ENCODE results near the gene PCSK1.
A peak's percentile ranks its signal among the peaks of the same experiment; 100 is the strongest.
"Not testable (repeated sequence)": the region's sequence is repeated elsewhere in the genome, so short reads cannot be mapped to it uniquely, and the experiment has no call there.

Gene PCSK1

GRCh38 chr5:96404191-96404867 is 28.7 kb downstream of the PCSK1 start:
- H3K36me3 ChIP-seq (ENCODE audit: control insufficient read depth in 5 of 5, insufficient read depth in 5 of 5, low read length in 5 of 5): no peaks in the 10 kb centered on the region
- H3K4me3 ChIP-seq (ENCODE audit: low read depth in 1 of 5, low read length in 5 of 5): no peak overlapping the region
- H3K9me3 ChIP-seq (ENCODE audit: control insufficient read depth in 5 of 5, low read length in 5 of 5): no peaks in the 10 kb centered on the region
- no peaks in the 10 kb centered on the region for H3K27me3 ChIP-seq (ENCODE audit: control insufficient read depth in 5 of 5, insufficient read depth in 4 of 5, low read length in 5 of 5)
- no peak overlapping the region for H3K9ac ChIP-seq (ENCODE audit: low read length in 5 of 5)
- H3K27ac ChIP-seq (ENCODE audit: low read depth, low read length): no peak overlapping the region
- peaks cover 0 to 10% (median 3%) of the 10 kb centered on the region in 5 donors for H3K4me1 ChIP-seq (ENCODE audit: control insufficient read depth in 5 of 5, insufficient read depth in 5 of 5, low read length in 5 of 5)

- H3K9me3 ChIP-seq (ENCODE audit: control insufficient read depth in 5 of 5, low read length in 5 of 5): no peaks in the 10 kb centered on the region
- H3K4me1 ChIP-seq (ENCODE audit: control insufficient read depth in 5 of 5, insufficient read depth in 5 of 5, low read length in 5 of 5): no peaks in the 10 kb centered on the region
- H3K27ac ChIP-seq (ENCODE audit: low read depth, low read length): no peak overlapping the region
- H3K27me3 ChIP-seq (ENCODE audit: control insufficient read depth in 5 of 5, insufficient read depth in 4 of 5, low read length in 5 of 5): no peaks in the 10 kb centered on the region
- H3K36me3 ChIP-seq (ENCODE audit: control insufficient read depth in 5 of 5, insufficient read depth in 5 of 5, low read length in 5 of 5): no peaks in the 10 kb centered on the region
- H3K4me3 ChIP-seq (ENCODE audit: low read depth in 1 of 5, low read length in 5 of 5): no peak overlapping the region
- H3K9ac ChIP-seq (ENCODE audit: low read length in 5 of 5): no peak overlapping the region
Measured at GRCh38 chr5:96402500-96402899, 30.5 kb downstream of the PCSK1 start.

GRCh38 chr5:96396878-96397277 is 36.2 kb downstream of the PCSK1 start:
- no peak overlapping the region for H3K9ac ChIP-seq (ENCODE audit: low read length in 5 of 5)
- no peak overlapping the region for H3K27ac ChIP-seq (ENCODE audit: low read depth, low read length)
- H3K9me3 ChIP-seq (ENCODE audit: control insufficient read depth in 5 of 5, low read length in 5 of 5): no peaks in the 10 kb centered on the region
- H3K4me1 ChIP-seq (ENCODE audit: control insufficient read depth in 5 of 5, insufficient read depth in 5 of 5, low read length in 5 of 5): no peaks in the 10 kb centered on the region
- no peaks in the 10 kb centered on the region for H3K27me3 ChIP-seq (ENCODE audit: control insufficient read depth in 5 of 5, insufficient read depth in 4 of 5, low read length in 5 of 5)
- no peaks in the 10 kb centered on the region for H3K36me3 ChIP-seq (ENCODE audit: control insufficient read depth in 5 of 5, insufficient read depth in 5 of 5, low read length in 5 of 5)
- no peak overlapping the region for H3K4me3 ChIP-seq (ENCODE audit: low read depth in 1 of 5, low read length in 5 of 5)

- H3K27ac ChIP-seq (ENCODE audit: low read depth, low read length); H3K27me3 ChIP-seq (ENCODE audit: control insufficient read depth in 5 of 5, insufficient read depth in 4 of 5, low read length in 5 of 5); H3K9ac ChIP-seq (ENCODE audit: low read length in 5 of 5); H3K36me3 ChIP-seq (ENCODE audit: control insufficient read depth in 5 of 5, insufficient read depth in 5 of 5, low read length in 5 of 5); H3K4me3 ChIP-seq (ENCODE audit: low read depth in 1 of 5, low read length in 5 of 5); H3K9me3 ChIP-seq (ENCODE audit: control insufficient read depth in 5 of 5, low read length in 5 of 5); H3K4me1 ChIP-seq (ENCODE audit: control insufficient read depth in 5 of 5, insufficient read depth in 5 of 5, low read length in 5 of 5): not testable (repeated sequence)
Measured at GRCh38 chr5:96395295-96395694, 37.8 kb downstream of the PCSK1 start.

GRCh38 chr5:96391921-96392320 is 41.1 kb downstream of the PCSK1 start:
- Histone ChIP-seq H3K36me3 (ENCODE audit: control insufficient read depth in 5 of 5, insufficient read depth in 5 of 5, low read length in 5 of 5) (no peaks in the 10 kb centered on the region), H3K4me3 (ENCODE audit: low read depth in 1 of 5, low read length in 5 of 5) (no peak overlapping the region), H3K27me3 (ENCODE audit: control insufficient read depth in 5 of 5, insufficient read depth in 4 of 5, low read length in 5 of 5) (no peaks in the 10 kb centered on the region), H3K27ac (ENCODE audit: low read depth, low read length) (no peak overlapping the region), H3K9ac (ENCODE audit: low read length in 5 of 5) (no peak overlapping the region), H3K9me3 (ENCODE audit: control insufficient read depth in 5 of 5, low read length in 5 of 5) (no peaks in the 10 kb centered on the region), H3K4me1 (ENCODE audit: control insufficient read depth in 5 of 5, insufficient read depth in 5 of 5, low read length in 5 of 5) (no peaks in the 10 kb centered on the region)

- no peak overlapping the region for H3K4me3 ChIP-seq (ENCODE audit: low read depth in 1 of 5, low read length in 5 of 5)
Measured at GRCh38 chr5:96388176-96388575, 44.9 kb downstream of the PCSK1 start.

GRCh38 chr5:96387616-96388015 is 45.4 kb downstream of the PCSK1 start:
- Histone ChIP-seq H3K36me3 (ENCODE audit: control insufficient read depth in 5 of 5, insufficient read depth in 5 of 5, low read length in 5 of 5) (no peaks in the 10 kb centered on the region), H3K27ac (ENCODE audit: low read depth, low read length) (no peak overlapping the region), H3K4me3 (ENCODE audit: low read depth in 1 of 5, low read length in 5 of 5) (no peak overlapping the region), H3K27me3 (ENCODE audit: control insufficient read depth in 5 of 5, insufficient read depth in 4 of 5, low read length in 5 of 5) (no peaks in the 10 kb centered on the region), H3K9ac (ENCODE audit: low read length in 5 of 5) (no peak overlapping the region), H3K9me3 (ENCODE audit: control insufficient read depth in 5 of 5, low read length in 5 of 5) (no peaks in the 10 kb centered on the region), H3K4me1 (ENCODE audit: control insufficient read depth in 5 of 5, insufficient read depth in 5 of 5, low read length in 5 of 5) (peaks cover 0 to 9% (median 5%) of the 10 kb centered on the region in 5 donors)

More at GRCh38 chr5:96388176-96388575, 44.9 kb downstream of the PCSK1 start:
- no peak overlapping the region for H3K9ac ChIP-seq (ENCODE audit: low read length in 5 of 5)
- H3K4me1 ChIP-seq (ENCODE audit: control insufficient read depth in 5 of 5, insufficient read depth in 5 of 5, low read length in 5 of 5): peaks cover 0 to 9% (median 5%) of the 10 kb centered on the region in 5 donors
- no peaks in the 10 kb centered on the region for H3K9me3 ChIP-seq (ENCODE audit: control insufficient read depth in 5 of 5, low read length in 5 of 5)
- H3K27me3 ChIP-seq (ENCODE audit: control insufficient read depth in 5 of 5, insufficient read depth in 4 of 5, low read length in 5 of 5): no peaks in the 10 kb centered on the region
- no peak overlapping the region for H3K27ac ChIP-seq (ENCODE audit: low read depth, low read length)
- no peaks in the 10 kb centered on the region for H3K36me3 ChIP-seq (ENCODE audit: control insufficient read depth in 5 of 5, insufficient read depth in 5 of 5, low read length in 5 of 5)

- no peak overlapping the region for H3K9ac ChIP-seq (ENCODE audit: low read length in 5 of 5)
- H3K36me3 ChIP-seq (ENCODE audit: control insufficient read depth in 5 of 5, insufficient read depth in 5 of 5, low read length in 5 of 5): no peaks in the 10 kb centered on the region
- peaks cover 0 to 9% (median 5%) of the 10 kb centered on the region in 5 donors for H3K4me1 ChIP-seq (ENCODE audit: control insufficient read depth in 5 of 5, insufficient read depth in 5 of 5, low read length in 5 of 5)
- H3K27me3 ChIP-seq (ENCODE audit: control insufficient read depth in 5 of 5, insufficient read depth in 4 of 5, low read length in 5 of 5): no peaks in the 10 kb centered on the region
- no peaks in the 10 kb centered on the region for H3K9me3 ChIP-seq (ENCODE audit: control insufficient read depth in 5 of 5, low read length in 5 of 5)
- H3K4me3 ChIP-seq (ENCODE audit: low read depth in 1 of 5, low read length in 5 of 5): no peak overlapping the region
- H3K27ac ChIP-seq (ENCODE audit: low read depth, low read length): no peak overlapping the region
Measured at GRCh38 chr5:96385538-96385937, 47.5 kb downstream of the PCSK1 start.

GRCh38 chr5:96384353-96384752 is 48.7 kb downstream of the PCSK1 start:
- H3K27me3 ChIP-seq (ENCODE audit: control insufficient read depth in 5 of 5, insufficient read depth in 4 of 5, low read length in 5 of 5): no peaks in the 10 kb centered on the region
- peaks cover 0 to 13% (median 5%) of the 10 kb centered on the region in 5 donors for H3K4me1 ChIP-seq (ENCODE audit: control insufficient read depth in 5 of 5, insufficient read depth in 5 of 5, low read length in 5 of 5)
- H3K4me3 ChIP-seq (ENCODE audit: low read depth in 1 of 5, low read length in 5 of 5): no peak overlapping the region
- H3K9ac ChIP-seq (ENCODE audit: low read length in 5 of 5): peak overlapping the region in 1 of 5 donors; percentile 9
- peak overlapping the region; percentile 61 for H3K27ac ChIP-seq (ENCODE audit: low read depth, low read length)
- H3K9me3 ChIP-seq (ENCODE audit: control insufficient read depth in 5 of 5, low read length in 5 of 5): no peaks in the 10 kb centered on the region
- no peaks in the 10 kb centered on the region for H3K36me3 ChIP-seq (ENCODE audit: control insufficient read depth in 5 of 5, insufficient read depth in 5 of 5, low read length in 5 of 5)

- H3K9ac ChIP-seq (ENCODE audit: low read length in 5 of 5): no peak overlapping the region
- no peak overlapping the region for H3K27ac ChIP-seq (ENCODE audit: low read depth, low read length)
- H3K4me3 ChIP-seq (ENCODE audit: low read depth in 1 of 5, low read length in 5 of 5): no peak overlapping the region
- H3K27me3 ChIP-seq (ENCODE audit: control insufficient read depth in 5 of 5, insufficient read depth in 4 of 5, low read length in 5 of 5): no peaks in the 10 kb centered on the region
- H3K36me3 ChIP-seq (ENCODE audit: control insufficient read depth in 5 of 5, insufficient read depth in 5 of 5, low read length in 5 of 5): no peaks in the 10 kb centered on the region
- H3K9me3 ChIP-seq (ENCODE audit: control insufficient read depth in 5 of 5, low read length in 5 of 5): no peaks in the 10 kb centered on the region
- H3K4me1 ChIP-seq (ENCODE audit: control insufficient read depth in 5 of 5, insufficient read depth in 5 of 5, low read length in 5 of 5): peaks cover 0 to 13% (median 5%) of the 10 kb centered on the region in 5 donors
Measured at GRCh38 chr5:96381526-96381925, 51.5 kb downstream of the PCSK1 start.

Measured in subcutaneous abdominal adipose tissue (tissue), 5 donors.